HepG2 (cell line): ENCODE data around the gene KMT5C. TPM values are rescaled to one million over a fixed set of nuclear protein-coding genes. Genes with fewer than 3 reads are reported as not detected.
A peak's percentile ranks its signal among the peaks of the same experiment; 100 is the strongest.

Experiments used
- ATAC-seq: fragments of 200-7000 bp; cut with Tn5 transposase; 3 replicates; pipeline ENCODE4 v1.9.1; 2020; ENCODE audit warnings: mild to moderate bottlenecking, moderate library complexity
- BruUV-seq: library from RNA; stranded (reverse); fragments of 400-500 nt; replicated peaks from 2 replicates; lab custom pipeline; 2021; lab: Mats Ljungman, UMichigan
- CTCF ChIA-PET: fragments of 300-600 bp; formaldehyde crosslinking; extraction: SDS; loops from one replicate; lab custom pipeline; 2021; ENCODE audit warnings: low total read pairs, inconsistent platforms, low intra/inter-chr PET ratio; lab: Yijun Ruan, JAX
- POLR2A ChIA-PET: fragments of 350-600 bp; sonication (Branson Sonifier 250); formaldehyde crosslinking; loops from one replicate; lab custom pipeline; 2020; ENCODE audit warnings: antibody characterized with exemption, inconsistent platforms; lab: Yijun Ruan, JAX
- DNase-seq: peaks from one replicate; pipeline ENCODE4 v3.0.0-alpha.2; 2015; ENCODE audit warnings: low spot score
- FAIRE-seq: peaks from 3 replicates; lab custom pipeline; 2011; peaks lifted over from hg19 to GRCh38; lab: Jason Lieb, UNC
- H2AFZ ChIP-seq: one replicate; pipeline ENCODE4 v1.6.1; 2011; ENCODE audit warnings: low read length, inconsistent platforms
- H3K27ac ChIP-seq: fragments of 300-600 bp; 3 replicates; pipeline ENCODE4 v1.8.0; 2011; ENCODE audit warnings: mixed run types, mild to moderate bottlenecking, mixed read lengths, low read length, inconsistent platforms; ENCODE audit not compliant: insufficient read depth; ENCODE audit errors: extremely low read length
- H3K27me3 ChIP-seq, 2 experiments: fragments of 200-600 bp in 1 of 2; 2 replicates in 1 of 2; 3 replicates in 1 of 2; pipeline versions ENCODE4 v1.6.0 to v1.8.0; 2011; ENCODE audit warnings: low read length in 2 of 2, mild to moderate bottlenecking in 2 of 2, moderate library complexity in 2 of 2, inconsistent platforms in 1 of 2; ENCODE audit not compliant: insufficient read depth in 2 of 2, control insufficient read depth in 1 of 2
- H3K36me3 ChIP-seq, 2 experiments: fragments of 200-600 bp in 1 of 2; replicated peaks in 1 of 2; 2 replicates in 1 of 2; 3 replicates in 1 of 2; pipeline versions ENCODE4 v1.5.1 to v1.8.0; 2011; ENCODE audit warnings: low read length in 2 of 2, inconsistent platforms in 1 of 2; ENCODE audit not compliant: insufficient read depth in 2 of 2, control insufficient read depth in 1 of 2
- H3K4me1 ChIP-seq: 2 replicates; pipeline ENCODE4 v1.5.1; 2012; ENCODE audit warnings: low read length, inconsistent platforms; ENCODE audit not compliant: insufficient read depth
- H3K4me2 ChIP-seq: 2 replicates; pipeline ENCODE4 v1.6.0; 2011; ENCODE audit warnings: low read depth, low read length, inconsistent platforms
- H3K4me3 ChIP-seq, 3 experiments: fragments of 200-600 bp in 1 of 3; sonication (generic), shearing (Covaris generic) in 1 of 3; replicated peaks in 1 of 3; 2 replicates each; pipeline ENCODE4 v1.5.1; 2011 to 2016; ENCODE audit warnings: low read length in 3 of 3, inconsistent platforms in 2 of 3, low read depth in 2 of 3, mild to moderate bottlenecking in 2 of 3, control low read depth in 1 of 3, mixed read lengths in 1 of 3; ENCODE audit not compliant: insufficient read depth in 1 of 3
- H3K79me2 ChIP-seq: one replicate; pipeline ENCODE4 v1.6.1; 2011; ENCODE audit warnings: low read length, inconsistent platforms; ENCODE audit not compliant: insufficient read depth
- H3K9ac ChIP-seq: 2 replicates; pipeline ENCODE4 v1.6.0; 2011; ENCODE audit warnings: mild to moderate bottlenecking, low read depth, low read length, inconsistent platforms; ENCODE audit not compliant: insufficient read depth
- H3K9me3 ChIP-seq: 2 replicates; pipeline ENCODE4 v1.5.1; 2012; ENCODE audit warnings: mild to moderate bottlenecking, low read length
- H4K20me1 ChIP-seq: 2 replicates; pipeline ENCODE4 v1.6.0; 2011; ENCODE audit warnings: inconsistent platforms, mild to moderate bottlenecking, low read length, moderate library complexity; ENCODE audit not compliant: insufficient read depth
- AGO2 ChIP-seq: fragments of 200-400 bp; formaldehyde crosslinking; optimal IDR thresholded peaks from 2 replicates; pipeline ENCODE3; 2017; ENCODE audit warnings: mild to moderate bottlenecking, low read depth, low read length, moderate library complexity
- ARID2 ChIP-seq: sonication (generic); formaldehyde crosslinking; IDR thresholded peaks from 2 replicates; pipeline ENCODE4 v1.8.1; 2022; ENCODE audit warnings: mild to moderate bottlenecking, missing genetic modification reagents, borderline replicate concordance
- FOXK2 ChIP-seq: fragments of 450-650 bp; IDR thresholded peaks from 2 replicates; pipeline ENCODE4 v1.6.1; 2016
- HOXD1 ChIP-seq: sonication (generic); formaldehyde crosslinking; IDR thresholded peaks from 2 replicates; pipeline ENCODE4 v1.5.0; 2020; ENCODE audit warnings: missing genetic modification reagents
- RBFOX2 ChIP-seq: fragments of 200-400 bp; formaldehyde crosslinking; IDR thresholded peaks from 2 replicates; pipeline ENCODE4 v1.6.1; 2017; ENCODE audit warnings: low read depth, mild to moderate bottlenecking, low read length
- TOPORS ChIP-seq: sonication (generic); formaldehyde crosslinking; IDR thresholded peaks from 2 replicates; pipeline ENCODE4 v1.8.0; 2023; ENCODE audit warnings: mild to moderate bottlenecking, missing genetic modification reagents
- ZBTB14 ChIP-seq: sonication (generic); formaldehyde crosslinking; IDR thresholded peaks from 2 replicates; pipeline ENCODE4 v1.4.0; 2020; ENCODE audit warnings: missing genetic modification reagents
- ZMYM2 ChIP-seq: sonication (generic); formaldehyde crosslinking; IDR thresholded peaks from 2 replicates; pipeline ENCODE4 v1.8.0; 2022; ENCODE audit warnings: mild to moderate bottlenecking, missing genetic modification reagents
- ZNF687 ChIP-seq: sonication (generic); formaldehyde crosslinking; IDR thresholded peaks from 2 replicates; pipeline ENCODE4 v1.5.1; 2020; ENCODE audit warnings: mild to moderate bottlenecking, missing genetic modification reagents, moderate library complexity
- ZNF746 ChIP-seq: sonication (generic); formaldehyde crosslinking; IDR thresholded peaks from 2 replicates; pipeline ENCODE4 v1.8.0; 2022; ENCODE audit warnings: mild to moderate bottlenecking, missing genetic modification reagents
- WGBS: methylation state at CpG from one replicate; pipeline ENCODE4 v1.1.6; 2017; ENCODE audit warnings: low lambda C conversion rate; 5-methylcytosine and 5-hydroxymethylcytosine counted together
- in situ Hi-C: cut with HindIII; loops from 2 replicates; pipeline ENCODE4 v1.10.0; 2017; ENCODE audit warnings: low pct_unique_long_range_greater_than_20kb; ENCODE audit not compliant: extremely low pct_ligation_motif_present
- intact Hi-C: fragments of 100-400 bp; cut with micrococcal nuclease; formaldehyde crosslinking; loops from one replicate; pipeline ENCODE4 v1.10.0; 2022; ENCODE audit not compliant: unreplicated experiment
- polyA plus RNA-seq, 8 experiments: library from polyadenylated mRNA; depleted of rRNA in 3 of 8; stranded (reverse) in 7 of 8; unstranded in 1 of 8; fragments of >200 nt; fragmentation: Illumina TruSeq in 4 of 8; extraction: Trizol in 4 of 8; gene quantifications; 2 replicates each; pipeline versions ENCODE4 v1.2.1 to v1.2.3, GENCODE V29; 2011 to 2016; ENCODE audit warnings: low read depth in 4 of 8, missing spikeins in 1 of 8, mixed read lengths in 1 of 8; ENCODE audit not compliant: insufficient read depth in 1 of 8
- total RNA-seq, 5 experiments: library from RNA; depleted of rRNA; stranded (reverse); fragments of >200 nt; fragmentation: Illumina TruSeq; extraction: Trizol; gene quantifications; 2 replicates each; pipeline ENCODE4 v1.2.3, GENCODE V29; 2016; ENCODE audit warnings: low read depth in 1 of 5

KMT5C gene
- total and polyA plus RNA-seq, 2 of the 13 experiments (the other 11 are each of a cell fraction or from before 2014, with no cell fraction given): 5.5 to 9.0 TPM

GRCh38 chr19:55387736-55388497, 48.2 kb downstream of the KMT5C start:
- no peaks in the 10 kb centered on the region; a peak in 1 of 5 replicates for H3K27me3 ChIP-seq
- BruUV-seq: no TSS peak
- TF ChIP-seq RBFOX2 (peak; percentile 52), HOXD1 (CRISPR knock-in tag) (no peak), ARID2 (CRISPR knock-in tag) (peak; percentile 65; the same call in 1 of the 2 replicates), ZMYM2 (CRISPR knock-in tag) (no peak), AGO2 (peak; percentile 72), ZNF687 (CRISPR knock-in tag) (peak; percentile 8; the same call in 1 of the 2 replicates), FOXK2 (no peak), TOPORS (CRISPR knock-in tag) (0 out of 2 replicates have a peak, but pooled peaks have one; percentile 54), ZBTB14 (CRISPR knock-in tag) (no peak), ZNF746 (CRISPR knock-in tag) (0 out of 2 replicates have a peak, but pooled peaks have one; percentile 22)
- in situ Hi-C loops: no loop called here
- CTCF ChIA-PET: no interaction called here
- FAIRE-seq: no peak
- peak overlapping the region; percentile 96 for H3K9ac ChIP-seq
- peaks cover 30% of the 10 kb centered on the region for H3K79me2 ChIP-seq
- intact Hi-C loops: loop anchor here (5.0 kb wide), 1 partner anchor 56 kb away; no protein-coding TSS in a partner anchor
- peaks cover 47% of the 10 kb centered on the region for H3K4me1 ChIP-seq
- DNase-seq: no peak
- H2AFZ ChIP-seq: no peak overlapping the region
- H3K4me2 ChIP-seq: peak overlapping the region; percentile 96
- peak overlapping the region; percentile 86 to 100 (median 89) for H3K4me3 ChIP-seq
- no peaks in the 10 kb centered on the region for H3K9me3 ChIP-seq
- H3K36me3 ChIP-seq: peaks cover 16 to 35% of the 10 kb centered on the region in 2 experiments
- no peak overlapping the region for H3K27ac ChIP-seq
- 95% methylated on average over 22 of the region's 24 CpGs for WGBS
- POLR2A ChIA-PET: interaction anchor here (1.4 to 9.7 kb wide), 8 partner anchors 12 to 129 kb away, joined by 3 to 62 read pairs (median 6); partner anchors contain the start of genes HSPBP1, KMT5C and UBE2S
- no peak for ATAC-seq
- H4K20me1 ChIP-seq: peaks cover 48% of the 10 kb centered on the region
